Thoracic aorta (tissue), 2 donors: ENCODE results near the gene TOR1AIP2. TPM values are rescaled to one million over a fixed set of nuclear protein-coding genes. Genes with fewer than 3 reads are reported as not detected.
"Not testable (repeated sequence)": the region's sequence is repeated elsewhere in the genome, so short reads cannot be mapped to it uniquely, and the experiment has no call there.

Experiments
- ATAC-seq: fragments of 150-250 bp; one replicate; pipeline ENCODE4 v1.8.0; 2017; ENCODE audit warnings: low read depth; ENCODE audit not compliant: insufficient number of reproducible peaks, low FRiP score
- DNase-seq: peaks from one replicate; pipeline ENCODE4 v3.0.0-alpha.2; 2020; ENCODE audit warnings: low spot score
- H3K27ac ChIP-seq, 2 donors: fragments of 200-600 bp; sonication (generic); 1 replicate in 1 of 2; 2 replicates in 1 of 2; pipeline ENCODE4 v1.5.1; 2016; ENCODE audit warnings: mild to moderate bottlenecking in 2 of 2, moderate library complexity in 2 of 2
- H3K27me3 ChIP-seq: fragments of 200-600 bp; sonication (generic); replicated peaks from 2 replicates; pipeline ENCODE4 v1.6.0; 2016; ENCODE audit warnings: mild to moderate bottlenecking; ENCODE audit not compliant: insufficient read depth
- H3K36me3 ChIP-seq: fragments of 200-600 bp; sonication (generic); one replicate; pipeline ENCODE4 v1.5.1; 2016
- H3K4me1 ChIP-seq, 2 donors: fragments of 200-600 bp; sonication (generic); 1 replicate in 1 of 2; 2 replicates in 1 of 2; pipeline versions ENCODE4 v1.5.1 to v1.6.0; 2016; ENCODE audit warnings: low read depth in 2 of 2, mild to moderate bottlenecking in 1 of 2; ENCODE audit not compliant: control insufficient read depth in 1 of 2
- H3K4me3 ChIP-seq: fragments of 200-600 bp; sonication (generic); 2 replicates; pipeline ENCODE4 v1.5.1; 2016; ENCODE audit warnings: mild to moderate bottlenecking
- H3K9me3 ChIP-seq: fragments of 200-600 bp; sonication (generic); 2 replicates; pipeline ENCODE4 v1.5.1; 2016
- CTCF ChIP-seq: fragments of 200-600 bp; sonication (generic); IDR thresholded peaks from one replicate; pipeline ENCODE4 v1.5.1; 2019; ENCODE audit warnings: antibody characterized with exemption
- total RNA-seq, 2 donors: library from RNA; depleted of rRNA; stranded (reverse); fragments of >200 nt; gene quantifications; one replicate each; pipeline versions ENCODE4 v1.1.0 to v1.2.3, GENCODE V29; 2016

TOR1AIP2 gene
- total RNA-seq, 2 donors from 2014 or later, result 45.9 to 74.1 TPM

- no peaks in the 10 kb centered on the region for H3K4me1 ChIP-seq
- no peak for DNase-seq
- TF ChIP-seq CTCF, result no peak
- H3K27me3 ChIP-seq, result no peaks in the 10 kb centered on the region
- no peak for ATAC-seq
- H3K4me3 ChIP-seq, result no peak overlapping the region
- H3K9me3 ChIP-seq, result no peaks in the 10 kb centered on the region
- H3K36me3 ChIP-seq, result peaks cover 3% of the 10 kb centered on the region
- H3K27ac ChIP-seq, result no peak overlapping the region
These were observed 21.3 kb downstream of the TOR1AIP2 start for GRCh38 chr1:179856296-179856695.

- not testable (repeated sequence) for DNase-seq, H3K27ac ChIP-seq, H3K4me3 ChIP-seq, ATAC-seq, H3K36me3 ChIP-seq, H3K27me3 ChIP-seq, H3K9me3 ChIP-seq, H3K4me1 ChIP-seq
These were observed 21.8 kb downstream of the TOR1AIP2 start for GRCh38 chr1:179855831-179856230.

- no peak overlapping the region for H3K4me3 ChIP-seq
- no peaks in the 10 kb centered on the region for H3K9me3 ChIP-seq
- no peak for TF ChIP-seq CTCF
- peaks cover 24% of the 10 kb centered on the region for H3K36me3 ChIP-seq
- ATAC-seq (no peak), DNase-seq (no peak)
- no peaks in the 10 kb centered on the region for H3K4me1 ChIP-seq
- H3K27ac ChIP-seq, result no peak overlapping the region
- H3K27me3 ChIP-seq, result no peaks in the 10 kb centered on the region
These were observed 24.5 kb downstream of the TOR1AIP2 start for GRCh38 chr1:179853102-179853501.

- Histone ChIP-seq H3K9me3 (no peaks in the 10 kb centered on the region), H3K4me1 (no peaks in the 10 kb centered on the region), H3K27ac (no peak overlapping the region), H3K4me3 (no peak overlapping the region), H3K36me3 (peaks cover 30% of the 10 kb centered on the region), H3K27me3 (no peaks in the 10 kb centered on the region)
- no peak for ATAC-seq
- no peak for DNase-seq
- no peak for TF ChIP-seq CTCF
These were observed 29.4 kb downstream of the TOR1AIP2 start for GRCh38 chr1:179848233-179848632.

GRCh38 chr1:179840107-179840506, 37.5 kb downstream of the TOR1AIP2 start:
- Histone ChIP-seq H3K27ac (no peak overlapping the region), H3K4me3 (no peak overlapping the region), H3K36me3 (peaks cover 4% of the 10 kb centered on the region), H3K4me1 (no peaks in the 10 kb centered on the region), H3K27me3 (no peaks in the 10 kb centered on the region), H3K9me3 (no peaks in the 10 kb centered on the region)
- DNase-seq (no peak), ATAC-seq (no peak)
- TF ChIP-seq CTCF, result no peak

GRCh38 chr1:179836686-179837445, 40.7 kb downstream of the TOR1AIP2 start:
- ATAC-seq, H3K27ac ChIP-seq, H3K4me3 ChIP-seq, H3K27me3 ChIP-seq, H3K9me3 ChIP-seq, DNase-seq, H3K36me3 ChIP-seq, H3K4me1 ChIP-seq: not testable (repeated sequence)
